ENCODE results near the gene CKS2. TPM values are rescaled to one million over a fixed set of nuclear protein-coding genes. Genes with fewer than 3 reads are reported as not detected.

The CKS2 gene
- total RNA-seq, 1 experiment from 2014 or later = 132 TPM

- Histone ChIP-seq H3K36me3 (ENCODE audit: control insufficient read depth, insufficient read depth, low read length) (no peaks in the 10 kb centered on the region), H3K4me3 (ENCODE audit: low read depth in 2 of 2, low read length in 2 of 2) (no peak overlapping the region), H3K4me1 (ENCODE audit: control insufficient read depth, insufficient read depth, low read length) (no peaks in the 10 kb centered on the region), H3K27me3 (ENCODE audit: control insufficient read depth, insufficient read depth, low read length) (no peaks in the 10 kb centered on the region), H3K9me3 (ENCODE audit: control insufficient read depth, insufficient read depth, low read depth, low read length) (no peaks in the 10 kb centered on the region), H3K27ac (ENCODE audit: low read length) (no peak overlapping the region)
- POLR2A ChIA-PET = no interaction called here
- DNase-seq (ENCODE audit: low read depth, low spot score) = no peak
- intact Hi-C loops (cut with micrococcal nuclease; ENCODE audit: unreplicated experiment) = no loop called here
- in situ Hi-C loops (cut with HindIII; ENCODE audit: low pct_unique_long_range_greater_than_20kb, low sequenced_read_pairs) = no loop called here
- no TSS peak for BruUV-seq (replicated peaks)
- no peak for TF ChIP-seq POLR2AphosphoS5 (IDR thresholded peaks at IDR 0.05; ENCODE audit: low read depth, low read length)
- TF ChIP-seq REST (IDR thresholded peaks at IDR 0.05; ENCODE audit: insufficient read depth in 1 of 2, low read depth in 2 of 2, low read length in 1 of 2) = no peak
- TF ChIP-seq TCF7L2 (IDR thresholded peaks at IDR 0.05; ENCODE audit: low read depth, low read length) = no peak
- TF ChIP-seq CTCF (IDR thresholded peaks at IDR 0.05) = no peak
- TF ChIP-seq SIN3A (IDR thresholded peaks at IDR 0.05; ENCODE audit: borderline replicate concordance, insufficient read depth, low read depth, low read length) = no peak
- CTCF ChIA-PET = no interaction called here
- ATAC-seq = no peak
Measured at GRCh38 chr9:89354471-89354870, 43.5 kb downstream of the CKS2 start.

- intact Hi-C loops (cut with micrococcal nuclease; ENCODE audit: unreplicated experiment) = no loop called here
- no TSS peak for BruUV-seq (replicated peaks)
- no peak for ATAC-seq
Measured at GRCh38 chr9:89356782-89357181, 45.8 kb downstream of the CKS2 start.

More at GRCh38 chr9:89356782-89357181, 45.8 kb downstream of the CKS2 start:
- no peak for TF ChIP-seq CTCF (IDR thresholded peaks at IDR 0.05)
- no peak for TF ChIP-seq POLR2AphosphoS5 (IDR thresholded peaks at IDR 0.05; ENCODE audit: low read depth, low read length)
- TF ChIP-seq REST (IDR thresholded peaks at IDR 0.05; ENCODE audit: insufficient read depth in 1 of 2, low read depth in 2 of 2, low read length in 1 of 2) = no peak
- TF ChIP-seq TCF7L2 (IDR thresholded peaks at IDR 0.05; ENCODE audit: low read depth, low read length) = no peak
- no peak for TF ChIP-seq SIN3A (IDR thresholded peaks at IDR 0.05; ENCODE audit: borderline replicate concordance, insufficient read depth, low read depth, low read length)
- POLR2A ChIA-PET = no interaction called here
- no peak for DNase-seq (ENCODE audit: low read depth, low spot score)
- Histone ChIP-seq H3K4me3 (ENCODE audit: low read depth in 2 of 2, low read length in 2 of 2) (no peak overlapping the region), H3K27ac (ENCODE audit: low read length) (no peak overlapping the region), H3K4me1 (ENCODE audit: control insufficient read depth, insufficient read depth, low read length) (no peaks in the 10 kb centered on the region), H3K27me3 (ENCODE audit: control insufficient read depth, insufficient read depth, low read length) (no peaks in the 10 kb centered on the region), H3K9me3 (ENCODE audit: control insufficient read depth, insufficient read depth, low read depth, low read length) (no peaks in the 10 kb centered on the region), H3K36me3 (ENCODE audit: control insufficient read depth, insufficient read depth, low read length) (no peaks in the 10 kb centered on the region)
- CTCF ChIA-PET = no interaction called here
- in situ Hi-C loops (cut with HindIII; ENCODE audit: low pct_unique_long_range_greater_than_20kb, low sequenced_read_pairs) = no loop called here
